ENCODE results near the gene MYOT.

Gene MYOT

GRCh38 chr5:137901011-137901817 is 33.6 kb downstream of the MYOT start:
- H3K27ac ChIP-seq, result no peak overlapping the region
- TF ChIP-seq ZFX (IDR thresholded peaks at IDR 0.05; ENCODE audit: borderline replicate concordance) (no peak), CTCF (IDR thresholded peaks at IDR 0.05) (no peak)

- TF ChIP-seq ZFX (IDR thresholded peaks at IDR 0.05; ENCODE audit: borderline replicate concordance) (no peak), CTCF (IDR thresholded peaks at IDR 0.05) (no peak)
- H3K27ac ChIP-seq, result no peak overlapping the region
Measured at GRCh38 chr5:137902408-137903133, 34.9 kb downstream of the MYOT start.

- H3K27ac ChIP-seq, result no peak overlapping the region
- TF ChIP-seq CTCF (IDR thresholded peaks at IDR 0.05) (no peak), ZFX (IDR thresholded peaks at IDR 0.05; ENCODE audit: borderline replicate concordance) (no peak)
Measured at GRCh38 chr5:137914758-137915157, 47.1 kb downstream of the MYOT start.

- H3K27ac ChIP-seq, result no peak overlapping the region
- TF ChIP-seq ZFX (IDR thresholded peaks at IDR 0.05; ENCODE audit: borderline replicate concordance), result no peak
- TF ChIP-seq CTCF (IDR thresholded peaks at IDR 0.05), result no peak
Measured at GRCh38 chr5:137916923-137917322, 49.3 kb downstream of the MYOT start.

- H3K27ac ChIP-seq, result no peak overlapping the region
- no peak for TF ChIP-seq CTCF (IDR thresholded peaks at IDR 0.05)
- no peak for TF ChIP-seq ZFX (IDR thresholded peaks at IDR 0.05; ENCODE audit: borderline replicate concordance)
Measured at GRCh38 chr5:137921931-137922330, 54.3 kb downstream of the MYOT start.

- no peak overlapping the region for H3K27ac ChIP-seq
- TF ChIP-seq ZFX (IDR thresholded peaks at IDR 0.05; ENCODE audit: borderline replicate concordance) (no peak), CTCF (IDR thresholded peaks at IDR 0.05) (no peak)
Measured at GRCh38 chr5:137923856-137924255, 56.2 kb downstream of the MYOT start.

GRCh38 chr5:137932800-137933199 is 65.1 kb downstream of the MYOT start:
- H3K27ac ChIP-seq, result no peak overlapping the region
- no peak for TF ChIP-seq ZFX (IDR thresholded peaks at IDR 0.05; ENCODE audit: borderline replicate concordance)
